ENCODE measurements around the gene NRIP1. TPM values are rescaled to one million over a fixed set of nuclear protein-coding genes. Genes with fewer than 3 reads are reported as not detected.

Gene NRIP1
- total and polyA plus RNA-seq, 4 donors, result 17.0 to 77.9 (median 32.6) TPM

DNA sequence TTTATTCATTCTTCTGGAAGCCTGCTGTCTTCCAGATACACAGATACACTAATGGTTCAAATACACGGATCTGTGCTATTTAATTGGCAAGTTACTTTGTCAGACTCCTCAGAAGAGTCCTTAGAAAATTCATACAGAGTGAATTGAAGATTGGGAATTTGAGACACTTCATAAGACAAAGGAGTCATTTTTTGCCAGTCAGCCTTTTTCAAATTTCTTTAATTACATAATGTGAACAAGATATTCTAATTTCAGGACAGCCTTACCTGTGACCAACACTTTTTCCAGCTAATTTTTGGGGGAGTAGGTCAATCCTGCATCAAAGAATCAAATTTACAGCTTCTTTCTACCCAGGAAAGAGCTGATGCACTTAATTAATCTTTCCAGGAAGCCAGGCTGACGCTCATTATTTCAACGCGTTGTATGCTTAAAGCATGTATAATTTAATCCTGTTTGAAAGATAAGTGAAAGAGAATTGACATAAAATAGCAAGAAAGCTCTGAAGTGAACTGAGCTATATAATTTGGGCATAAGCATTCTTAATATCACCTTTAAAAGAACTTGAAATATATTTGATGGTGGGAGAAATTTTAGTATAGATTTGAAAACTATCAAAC is 12.8 kb upstream of the NRIP1 start:
- H3K4me3 ChIP-seq (ENCODE audit: low read depth, low read length), result no peak overlapping the region
- no CpG with 5 or more reads among the region's 4 CpGs for WGBS (ENCODE audit: insufficient coverage)
- H3K9me3 ChIP-seq (ENCODE audit: control insufficient read depth, insufficient read depth, low read length), result no peaks in the 10 kb centered on the region
- H3K27me3 ChIP-seq (ENCODE audit: control insufficient read depth, insufficient read depth, low read length), result no peaks in the 10 kb centered on the region
- no peak for DNase-seq (ENCODE audit: low read depth in 4 of 6, low spot score in 6 of 6)
- H3K27ac ChIP-seq (ENCODE audit: low read depth, low read length), result no peak overlapping the region
- no peaks in the 10 kb centered on the region for H3K36me3 ChIP-seq (ENCODE audit: control insufficient read depth, insufficient read depth, low read length)
- no peaks in the 10 kb centered on the region for H3K4me1 ChIP-seq (ENCODE audit: control insufficient read depth, insufficient read depth, low read length)

DNA sequence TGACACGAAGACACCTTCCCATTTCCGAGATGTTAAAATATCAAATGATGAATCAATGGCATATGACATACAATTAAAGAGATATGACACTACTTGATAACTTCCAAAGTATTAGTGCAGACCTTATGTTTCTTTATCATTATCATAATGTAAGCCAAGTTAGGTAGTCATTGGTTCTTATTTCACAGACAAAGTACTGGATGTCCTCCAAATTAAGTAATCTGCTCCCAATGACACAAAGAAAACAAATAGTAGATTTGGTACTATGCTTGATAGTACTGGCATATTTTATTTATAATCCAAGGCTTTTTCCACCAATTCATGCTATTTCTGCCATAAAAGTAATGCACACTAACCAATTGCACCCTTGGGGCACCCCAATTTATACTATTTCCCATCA is 11.9 kb upstream of the NRIP1 start:
- H3K4me3 ChIP-seq (ENCODE audit: low read depth, low read length), result no peak overlapping the region
- H3K27ac ChIP-seq (ENCODE audit: low read depth, low read length), result no peak overlapping the region
- no peaks in the 10 kb centered on the region for H3K9me3 ChIP-seq (ENCODE audit: control insufficient read depth, insufficient read depth, low read length)
- H3K27me3 ChIP-seq (ENCODE audit: control insufficient read depth, insufficient read depth, low read length), result no peaks in the 10 kb centered on the region
- H3K36me3 ChIP-seq (ENCODE audit: control insufficient read depth, insufficient read depth, low read length), result no peaks in the 10 kb centered on the region
- no peaks in the 10 kb centered on the region for H3K4me1 ChIP-seq (ENCODE audit: control insufficient read depth, insufficient read depth, low read length)
- DNase-seq (ENCODE audit: low read depth in 4 of 6, low spot score in 6 of 6), result no peak
- no CpG with 5 or more reads among the region's 2 CpGs for WGBS (ENCODE audit: insufficient coverage)

DNA sequence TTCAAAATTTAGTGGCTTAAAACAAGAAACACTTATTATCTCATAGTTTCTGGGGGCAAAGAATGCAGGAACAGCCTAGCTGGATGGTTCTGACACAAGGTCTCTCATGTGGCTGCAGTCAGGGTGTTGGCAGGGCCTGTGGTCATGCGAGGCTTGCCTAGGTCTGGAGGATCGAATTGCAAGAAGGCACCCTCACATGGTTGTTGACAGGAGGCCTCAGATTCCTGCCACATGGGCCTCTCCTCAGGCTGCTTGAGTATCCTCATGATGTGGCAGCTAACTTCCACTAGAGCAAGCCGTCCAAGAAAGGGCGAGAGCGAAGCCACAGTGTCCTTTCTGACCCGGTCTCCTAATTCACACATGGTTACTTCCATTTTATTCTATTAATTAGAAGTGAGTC is 6.2 kb upstream of the NRIP1 start:
- no peaks in the 10 kb centered on the region for H3K27me3 ChIP-seq (ENCODE audit: control insufficient read depth, insufficient read depth, low read length)
- no peak overlapping the region for H3K27ac ChIP-seq (ENCODE audit: low read depth, low read length)
- DNase-seq (ENCODE audit: low read depth in 4 of 6, low spot score in 6 of 6), result no peak
- no peaks in the 10 kb centered on the region for H3K9me3 ChIP-seq (ENCODE audit: control insufficient read depth, insufficient read depth, low read length)
- no peaks in the 10 kb centered on the region for H3K36me3 ChIP-seq (ENCODE audit: control insufficient read depth, insufficient read depth, low read length)
- H3K4me3 ChIP-seq (ENCODE audit: low read depth, low read length), result no peak overlapping the region
- no peaks in the 10 kb centered on the region for H3K4me1 ChIP-seq (ENCODE audit: control insufficient read depth, insufficient read depth, low read length)
- whole genome bisulfite sequencing (ENCODE audit: insufficient coverage), result 83% methylated on average over 2 of the region's 6 CpGs

DNA sequence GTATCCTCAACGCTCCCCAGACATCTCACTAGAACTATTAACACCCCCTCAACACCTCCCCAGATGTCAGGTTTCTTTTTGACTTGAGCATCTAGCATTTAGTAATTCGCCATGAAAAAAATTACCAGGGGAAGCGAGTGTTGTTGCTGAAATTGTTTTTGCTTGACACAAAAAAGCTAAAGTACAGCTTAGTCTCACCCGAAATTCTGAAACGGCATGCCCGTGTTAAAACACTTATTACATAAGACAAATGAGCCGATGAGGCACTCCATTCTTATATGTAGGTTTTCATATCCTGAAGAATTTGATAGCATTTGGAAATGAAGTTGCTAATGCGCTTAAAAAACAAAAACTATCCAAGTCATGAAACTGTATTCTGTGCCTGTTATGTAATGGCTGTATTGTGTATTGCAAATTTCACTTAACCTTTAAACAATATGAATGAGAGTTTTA is 1.3 kb upstream of the NRIP1 start:
- H3K36me3 ChIP-seq (ENCODE audit: control insufficient read depth, insufficient read depth, low read length), result no peaks in the 10 kb centered on the region
- no peaks in the 10 kb centered on the region for H3K27me3 ChIP-seq (ENCODE audit: control insufficient read depth, insufficient read depth, low read length)
- H3K27ac ChIP-seq (ENCODE audit: low read depth, low read length), result peak overlapping the region; percentile 95
- peak in 2 of 6 donors; percentile 26 to 71 for DNase-seq (ENCODE audit: low read depth in 4 of 6, low spot score in 6 of 6)
- H3K4me3 ChIP-seq (ENCODE audit: low read depth, low read length), result peak overlapping the region; percentile 70
- WGBS (ENCODE audit: insufficient coverage), result no CpG with 5 or more reads among the region's 8 CpGs
- no peaks in the 10 kb centered on the region for H3K9me3 ChIP-seq (ENCODE audit: control insufficient read depth, insufficient read depth, low read length)
- no peaks in the 10 kb centered on the region for H3K4me1 ChIP-seq (ENCODE audit: control insufficient read depth, insufficient read depth, low read length)

DNA sequence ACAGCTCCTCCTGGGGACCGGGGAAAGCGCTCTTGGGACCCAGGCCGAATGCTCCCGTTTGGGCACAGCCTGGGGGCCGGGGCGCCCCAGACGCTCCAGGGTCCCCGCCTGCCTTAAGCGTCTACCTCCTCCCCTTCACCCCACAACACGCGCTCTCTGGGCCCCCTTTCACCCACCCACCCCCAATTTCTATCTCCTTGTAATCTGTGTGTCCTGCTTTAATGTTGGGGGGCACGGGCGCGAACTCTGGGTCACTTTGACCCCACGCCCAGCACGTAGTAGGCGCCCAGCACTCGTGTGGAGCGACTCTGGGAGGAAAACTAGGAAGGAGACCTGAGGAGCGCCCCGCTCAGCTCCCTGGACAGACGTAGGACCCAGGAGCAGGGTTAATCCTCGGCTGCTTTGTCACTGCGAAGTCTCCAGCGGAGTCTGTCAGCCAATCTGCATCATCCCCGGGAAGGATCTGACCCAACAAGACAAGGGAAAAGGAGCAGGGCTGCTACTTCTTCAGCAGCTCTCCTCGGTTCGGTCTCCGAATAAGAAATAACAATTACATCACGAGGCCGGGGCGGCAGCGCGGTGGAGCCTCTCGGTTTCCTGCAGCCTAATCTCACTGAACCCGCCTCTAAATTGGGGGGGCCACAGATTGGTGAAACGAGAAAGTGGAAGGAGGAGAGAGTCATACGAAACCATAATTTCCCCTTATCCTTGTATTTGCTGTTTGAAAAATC is 757 bp upstream of the NRIP1 start:
- WGBS (ENCODE audit: insufficient coverage), result under 1% methylated on average over 24 of the region's 38 CpGs
- no peaks in the 10 kb centered on the region for H3K27me3 ChIP-seq (ENCODE audit: control insufficient read depth, insufficient read depth, low read length)
- peak overlapping the region; percentile 70 for H3K4me3 ChIP-seq (ENCODE audit: low read depth, low read length)
- no peaks in the 10 kb centered on the region for H3K4me1 ChIP-seq (ENCODE audit: control insufficient read depth, insufficient read depth, low read length)
- peak overlapping the region; percentile 95 for H3K27ac ChIP-seq (ENCODE audit: low read depth, low read length)
- H3K36me3 ChIP-seq (ENCODE audit: control insufficient read depth, insufficient read depth, low read length), result no peaks in the 10 kb centered on the region
- no peaks in the 10 kb centered on the region for H3K9me3 ChIP-seq (ENCODE audit: control insufficient read depth, insufficient read depth, low read length)
- DNase-seq (ENCODE audit: low read depth in 4 of 6, low spot score in 6 of 6), result peak in 5 of 6 donors; percentile 67 to 91 (median 75)

DNA sequence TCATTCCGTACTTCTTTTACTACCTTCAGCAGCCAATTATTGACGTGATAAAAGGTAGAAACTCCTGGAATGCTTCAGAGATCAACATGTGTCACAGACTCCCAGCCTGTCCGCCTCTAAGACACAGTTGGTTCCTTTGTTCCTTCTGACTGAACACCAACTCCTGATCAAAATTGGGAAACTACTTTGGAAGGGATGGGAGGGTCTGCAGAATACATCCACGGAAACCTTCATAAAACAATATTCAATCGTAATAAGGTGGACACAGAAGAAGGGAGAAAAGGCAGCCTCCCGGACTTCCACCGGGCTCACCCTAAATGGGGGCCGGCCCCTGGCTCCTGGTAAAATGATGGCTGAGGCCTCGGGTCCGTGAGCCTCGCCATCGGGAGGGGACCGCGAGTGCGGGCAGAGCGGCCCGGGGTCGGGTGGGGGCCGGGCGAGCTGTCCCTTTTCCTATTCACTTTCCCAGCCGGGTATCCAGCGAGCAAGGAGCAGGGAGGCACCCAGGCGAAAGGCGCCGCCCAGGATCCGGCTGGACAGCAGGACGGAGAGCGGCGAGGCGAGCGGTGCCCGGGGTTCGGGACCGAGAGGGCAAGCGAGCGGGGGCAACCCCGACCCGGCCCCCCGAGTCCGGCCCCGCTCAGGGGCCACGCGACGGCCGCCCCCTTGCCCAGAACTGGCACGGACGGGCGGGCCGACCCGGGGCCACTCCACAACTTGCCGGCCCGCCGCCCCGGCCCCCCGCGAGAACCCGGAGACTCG is 805 bp downstream of the NRIP1 start:
- no peaks in the 10 kb centered on the region for H3K4me1 ChIP-seq (ENCODE audit: control insufficient read depth, insufficient read depth, low read length)
- peak overlapping the region; percentile 84 for H3K27ac ChIP-seq (ENCODE audit: low read depth, low read length)
- H3K4me3 ChIP-seq (ENCODE audit: low read depth, low read length), result peak overlapping the region; percentile 73
- DNase-seq (ENCODE audit: low read depth in 4 of 6, low spot score in 6 of 6), result peak in 3 of 6 donors; percentile 20 to 70 (median 57)
- no peaks in the 10 kb centered on the region for H3K9me3 ChIP-seq (ENCODE audit: control insufficient read depth, insufficient read depth, low read length)
- H3K27me3 ChIP-seq (ENCODE audit: control insufficient read depth, insufficient read depth, low read length), result no peaks in the 10 kb centered on the region
- no peaks in the 10 kb centered on the region for H3K36me3 ChIP-seq (ENCODE audit: control insufficient read depth, insufficient read depth, low read length)
- WGBS (ENCODE audit: insufficient coverage), result under 1% methylated on average over 53 of the region's 58 CpGs

DNA sequence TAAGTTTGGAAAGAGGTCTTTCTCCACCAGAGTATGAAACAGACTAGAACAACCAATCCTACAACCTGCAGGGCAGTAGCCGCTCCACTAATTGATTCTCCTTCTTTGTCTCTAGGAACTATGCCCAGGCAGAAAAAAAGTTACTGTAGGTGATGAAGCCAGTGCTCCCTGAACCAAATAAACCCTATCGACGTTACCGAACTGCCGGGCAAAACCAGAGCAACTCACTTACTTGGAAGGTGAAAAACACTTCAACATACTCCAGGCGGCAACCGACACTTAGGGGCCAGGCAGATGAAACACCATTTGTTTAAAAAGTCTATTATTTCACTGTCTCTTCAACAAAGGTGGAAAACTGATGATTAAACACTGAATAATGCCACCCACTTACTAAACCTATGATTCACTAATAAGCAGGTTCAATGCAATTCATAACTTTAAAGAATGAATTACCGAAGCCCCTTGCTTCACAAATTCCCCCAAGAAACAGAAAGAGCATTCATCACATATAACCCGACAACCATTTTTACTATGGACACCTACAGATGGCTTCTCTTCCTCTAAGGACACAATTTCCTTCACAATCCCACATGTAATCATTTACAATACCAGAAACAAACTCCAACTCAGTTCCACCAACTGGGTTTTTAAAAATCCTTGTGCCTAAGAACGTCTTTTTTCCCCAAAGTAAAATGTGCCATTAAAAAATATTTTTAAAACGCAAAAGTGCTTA is 1.6 kb downstream of the NRIP1 start:
- H3K9me3 ChIP-seq (ENCODE audit: control insufficient read depth, insufficient read depth, low read length), result no peaks in the 10 kb centered on the region
- H3K27ac ChIP-seq (ENCODE audit: low read depth, low read length), result peak overlapping the region; percentile 84
- H3K4me3 ChIP-seq (ENCODE audit: low read depth, low read length), result peak overlapping the region; percentile 73
- no peaks in the 10 kb centered on the region for H3K27me3 ChIP-seq (ENCODE audit: control insufficient read depth, insufficient read depth, low read length)
- no peaks in the 10 kb centered on the region for H3K36me3 ChIP-seq (ENCODE audit: control insufficient read depth, insufficient read depth, low read length)
- no peaks in the 10 kb centered on the region for H3K4me1 ChIP-seq (ENCODE audit: control insufficient read depth, insufficient read depth, low read length)
- WGBS (ENCODE audit: insufficient coverage), result 11% methylated on average over 8 of the region's 11 CpGs
- DNase-seq (ENCODE audit: low read depth in 4 of 6, low spot score in 6 of 6), result peak in 2 of 6 donors; percentile 32 to 40

DNA sequence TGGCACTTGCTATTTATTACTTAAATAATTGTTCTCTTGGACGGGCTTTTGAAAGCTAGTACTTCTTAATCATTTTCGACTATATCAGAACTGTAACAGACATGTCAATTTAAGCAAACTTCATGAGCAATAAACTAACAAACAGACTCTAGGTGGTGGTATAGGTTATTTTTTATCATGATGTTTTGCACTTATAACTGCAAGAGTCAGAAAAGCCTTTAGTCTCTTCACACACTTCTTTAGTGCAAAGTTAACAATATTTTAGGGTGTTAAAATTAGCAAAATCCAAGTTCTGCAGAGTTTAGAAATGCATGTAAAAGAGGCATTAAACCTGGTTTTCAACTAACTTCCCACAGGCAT is 2.2 kb downstream of the NRIP1 start:
- Histone ChIP-seq H3K27me3 (ENCODE audit: control insufficient read depth, insufficient read depth, low read length) (no peaks in the 10 kb centered on the region), H3K27ac (ENCODE audit: low read depth, low read length) (no peak overlapping the region), H3K4me3 (ENCODE audit: low read depth, low read length) (peak overlapping the region; percentile 73), H3K36me3 (ENCODE audit: control insufficient read depth, insufficient read depth, low read length) (no peaks in the 10 kb centered on the region), H3K9me3 (ENCODE audit: control insufficient read depth, insufficient read depth, low read length) (no peaks in the 10 kb centered on the region), H3K4me1 (ENCODE audit: control insufficient read depth, insufficient read depth, low read length) (no peaks in the 10 kb centered on the region)
- peak in 2 of 6 donors; percentile 52 to 72 for DNase-seq (ENCODE audit: low read depth in 4 of 6, low spot score in 6 of 6)
- WGBS (ENCODE audit: insufficient coverage), result no CpG with 5 or more reads among the region's 2 CpGs
